22Rv1 (cell line): ENCODE measurements around the gene ANKLE1.
A peak's percentile ranks its signal among the peaks of the same experiment; 100 is the strongest.

ENCODE experiments used
- H3K27ac ChIP-seq: fragments of 450-650 bp; 2 replicates; pipeline ENCODE4 v1.5.1; 2017
- CTCF ChIP-seq: fragments of 450-650 bp; IDR thresholded peaks from 2 replicates; pipeline ENCODE4 v1.5.1; 2017; ENCODE audit warnings: mild to moderate bottlenecking
- ZFX ChIP-seq: fragments of 450-650 bp; IDR thresholded peaks from 2 replicates; pipeline ENCODE4 v1.6.1; 2017; ENCODE audit warnings: antibody characterized with exemption, borderline replicate concordance

Gene ANKLE1

GRCh38 chr19:17311455-17312188 is 29.9 kb downstream of the ANKLE1 start:
- no peak for TF ChIP-seq ZFX
- no peak for TF ChIP-seq CTCF

DNA sequence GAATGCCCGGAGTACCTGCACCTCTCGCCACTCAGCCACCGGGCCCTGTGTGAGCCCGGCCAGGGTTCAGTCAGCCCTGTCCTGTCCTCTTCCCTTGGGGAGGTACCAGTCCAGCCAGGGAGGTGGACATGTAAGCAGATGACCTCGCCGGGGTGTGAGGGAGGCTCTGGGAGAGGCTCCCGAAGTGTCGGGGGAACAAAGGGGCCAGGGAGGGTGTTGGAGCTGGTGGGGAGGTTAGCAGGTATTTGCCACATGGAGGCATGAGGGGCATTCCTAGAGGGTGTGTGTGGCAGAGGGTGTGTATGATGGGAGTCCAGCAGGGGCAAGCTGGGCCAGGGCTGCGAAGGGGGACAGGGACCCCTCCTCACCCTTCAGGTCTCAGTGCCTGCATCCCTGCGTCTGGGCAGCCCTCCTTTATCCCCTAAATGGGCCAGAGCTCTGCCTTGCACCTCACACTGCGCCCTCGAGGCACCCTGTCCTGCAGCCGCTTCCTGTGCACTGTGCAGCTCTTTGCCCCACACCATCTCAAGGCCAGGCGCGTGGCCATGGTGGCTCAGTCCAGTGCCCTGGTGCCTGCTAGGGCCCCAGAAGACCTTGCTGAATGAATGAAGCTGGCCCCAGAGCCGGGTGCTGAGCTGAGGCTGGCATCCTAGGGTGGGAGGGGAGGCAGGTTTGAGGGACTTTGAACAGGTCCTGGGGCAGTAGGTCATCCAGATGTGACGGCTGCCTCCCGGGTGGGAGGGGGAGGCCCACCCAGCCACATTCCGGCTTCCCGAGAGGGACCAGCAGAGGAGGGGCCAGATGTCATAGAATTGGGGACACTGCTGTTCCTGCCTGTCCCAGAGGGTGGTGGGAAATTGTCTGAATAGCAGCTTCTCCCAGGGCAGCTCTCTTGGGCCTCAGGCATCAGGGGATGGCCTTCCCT is 30.8 kb downstream of the ANKLE1 start:
- 0 out of 2 replicates have a peak overlapping the region, but pooled peaks have one; percentile 74 for H3K27ac ChIP-seq

More at GRCh38 chr19:17311455-17312188, 29.9 kb downstream of the ANKLE1 start:
- 0 out of 2 replicates have a peak overlapping the region, but pooled peaks have one; percentile 74 for H3K27ac ChIP-seq

DNA sequence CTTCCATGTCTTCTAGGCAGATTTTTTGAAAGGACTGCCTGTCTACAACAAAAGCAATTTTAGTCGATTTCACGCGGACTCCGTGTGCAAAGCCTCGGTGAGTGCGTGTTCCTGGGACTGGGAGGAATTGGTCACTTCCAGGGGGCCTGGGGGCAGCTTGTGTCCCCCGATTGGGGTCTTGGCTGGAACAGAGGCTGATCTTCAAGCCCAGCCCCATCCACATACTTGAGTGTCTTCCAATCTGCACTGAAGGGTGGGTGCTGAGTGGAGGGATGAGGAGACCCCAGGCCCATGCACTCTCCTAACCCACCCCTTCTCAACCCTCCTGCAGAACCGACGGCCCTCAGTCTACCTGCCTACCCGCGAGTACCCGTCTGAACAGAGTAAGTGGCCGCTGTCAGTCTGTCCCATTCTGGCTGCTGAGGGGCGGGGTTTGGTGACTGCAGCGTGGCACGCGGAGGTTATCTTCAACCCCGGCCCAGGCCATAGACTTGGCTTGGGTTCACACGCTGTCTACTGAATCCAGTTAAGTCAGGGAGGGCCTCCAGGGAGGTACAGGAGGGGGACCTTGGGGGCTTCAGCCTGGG is 32.4 kb downstream of the ANKLE1 start:
- H3K27ac ChIP-seq: no peak overlapping the region
- no peak for TF ChIP-seq ZFX
- TF ChIP-seq CTCF: no peak

More for the DNA sequence above, 30.8 kb downstream of the ANKLE1 start:
- TF ChIP-seq ZFX: no peak
- no peak for TF ChIP-seq CTCF

DNA sequence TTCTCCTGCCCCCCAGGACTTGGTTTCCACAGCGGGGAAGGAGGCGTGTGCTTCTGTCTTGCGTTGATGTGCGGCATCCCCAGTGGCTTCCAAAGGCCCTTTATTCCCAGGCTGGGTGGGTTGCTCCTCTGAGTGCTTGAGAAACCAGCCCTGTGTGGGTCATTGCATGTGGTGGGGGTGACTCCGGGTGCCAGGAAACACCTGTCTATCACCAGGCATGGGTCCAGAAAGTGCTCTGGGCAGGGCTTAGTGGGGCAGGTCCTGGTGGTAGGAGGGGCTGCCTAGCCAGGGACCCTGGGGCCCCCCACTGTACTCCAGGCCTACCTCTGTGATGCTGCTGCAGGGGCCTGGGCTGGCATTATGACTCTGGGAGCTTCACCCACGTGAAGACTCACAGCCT is 37.3 kb downstream of the ANKLE1 start:
- TF ChIP-seq ZFX: no peak
- TF ChIP-seq CTCF: no peak
- 0 out of 2 replicates have a peak overlapping the region, but pooled peaks have one; percentile 82 for H3K27ac ChIP-seq

DNA sequence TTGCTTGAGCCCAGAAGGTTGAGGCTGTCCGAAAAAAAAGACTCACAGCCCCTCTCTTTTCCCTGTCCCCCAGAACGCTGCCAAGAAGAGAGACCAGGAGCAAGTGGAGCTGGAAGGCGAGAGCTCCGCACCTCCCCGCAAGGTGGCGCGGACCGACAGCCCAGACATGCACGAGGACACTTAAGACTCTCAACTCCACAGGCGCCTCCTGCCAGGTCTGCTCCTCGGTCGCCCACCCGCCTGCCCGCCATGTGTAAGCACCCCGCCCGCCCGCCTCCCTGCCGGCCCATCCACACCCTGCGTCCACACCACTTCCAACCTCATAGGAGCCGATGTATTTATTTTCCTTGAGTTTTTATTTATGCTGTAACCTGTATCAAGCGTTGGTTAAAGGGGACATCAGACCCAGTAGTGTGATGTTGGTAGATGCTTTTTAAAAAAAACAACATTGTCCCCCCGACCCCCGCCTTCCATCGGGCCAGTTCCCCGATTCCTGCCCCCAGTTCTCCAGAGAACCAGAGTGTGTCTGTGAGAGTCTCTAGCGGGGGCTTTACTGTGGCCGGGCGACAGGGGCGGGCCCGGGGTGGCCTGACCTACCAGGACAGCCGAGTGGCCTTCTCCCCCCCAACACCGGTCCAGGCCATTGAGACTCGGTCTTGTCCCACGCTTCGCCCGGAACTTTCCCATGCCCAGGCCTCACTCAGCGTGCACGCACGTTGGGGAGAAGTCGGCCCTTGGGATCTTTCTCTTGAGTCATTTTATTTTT is 38.0 kb downstream of the ANKLE1 start:
- H3K27ac ChIP-seq: no peak overlapping the region
- TF ChIP-seq CTCF: no peak
- TF ChIP-seq ZFX: no peak

DNA sequence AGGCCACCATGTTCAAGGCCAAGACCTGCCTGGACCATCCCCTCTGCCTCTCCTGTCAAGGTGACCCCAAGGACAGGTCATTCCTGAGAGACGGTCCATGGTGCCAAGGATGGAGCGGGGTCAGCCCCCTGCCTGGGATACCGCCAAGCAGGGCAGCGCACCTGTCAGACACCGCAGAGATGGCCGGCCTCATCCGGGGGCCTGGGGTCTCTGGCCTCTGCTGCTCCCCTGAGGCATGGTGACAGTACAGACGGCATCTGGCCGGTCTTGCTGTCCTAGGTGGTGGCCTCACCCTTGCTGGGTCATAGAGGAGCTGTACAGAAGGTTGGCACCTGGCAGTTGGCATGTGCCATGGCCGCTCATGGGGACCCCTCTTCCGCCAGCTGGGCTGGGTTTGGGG is 38.7 kb downstream of the ANKLE1 start:
- TF ChIP-seq ZFX (no peak), CTCF (no peak)
- H3K27ac ChIP-seq: no peak overlapping the region
